Neuron (in vitro differentiated cells): ENCODE measurements around the gene PRKN.
"Not testable (repeated sequence)": the region's sequence is repeated elsewhere in the genome, so short reads cannot be mapped to it uniquely, and the experiment has no call there.

Experiments
- H2AFZ ChIP-seq: one replicate; pipeline ENCODE4 v1.6.1; 2013; ENCODE audit warnings: low read depth, mild to moderate bottlenecking, inconsistent platforms, low read length, moderate library complexity
- H3K27me3 ChIP-seq: one replicate; pipeline ENCODE4 v1.6.1; 2013; ENCODE audit warnings: low read length; ENCODE audit not compliant: insufficient read depth
- H3K36me3 ChIP-seq: one replicate; pipeline ENCODE4 v1.6.1; 2013; ENCODE audit warnings: low read length; ENCODE audit not compliant: insufficient read depth
- H3K4me1 ChIP-seq: one replicate; pipeline ENCODE4 v1.6.1; 2013; ENCODE audit warnings: low read length; ENCODE audit not compliant: insufficient read depth
- H3K4me3 ChIP-seq: 2 replicates; pipeline ENCODE4 v1.5.1; 2013; ENCODE audit warnings: mild to moderate bottlenecking, low read length, moderate library complexity
- H3K9me3 ChIP-seq: one replicate; pipeline ENCODE4 v1.6.1; 2013; ENCODE audit warnings: low read length

PRKN gene

GRCh38 chr6:162683135-162683534, 44.4 kb downstream of the PRKN start:
- H2AFZ ChIP-seq: no peak overlapping the region
- H3K9me3 ChIP-seq: no peaks in the 10 kb centered on the region
- no peaks in the 10 kb centered on the region for H3K27me3 ChIP-seq
- peaks cover 3% of the 10 kb centered on the region for H3K4me1 ChIP-seq
- no peaks in the 10 kb centered on the region for H3K36me3 ChIP-seq
- H3K4me3 ChIP-seq: no peak overlapping the region

- H3K4me1 ChIP-seq: peaks cover 3% of the 10 kb centered on the region
- H3K9me3 ChIP-seq: no peaks in the 10 kb centered on the region
- H2AFZ ChIP-seq: no peak overlapping the region
- no peak overlapping the region for H3K4me3 ChIP-seq
- no peaks in the 10 kb centered on the region for H3K27me3 ChIP-seq
- no peaks in the 10 kb centered on the region for H3K36me3 ChIP-seq
Measured at GRCh38 chr6:162681447-162681846, 46.1 kb downstream of the PRKN start.

- Histone ChIP-seq H3K4me1 (peaks cover 3% of the 10 kb centered on the region), H3K4me3 (no peak overlapping the region), H3K9me3 (no peaks in the 10 kb centered on the region), H3K36me3 (no peaks in the 10 kb centered on the region), H3K27me3 (no peaks in the 10 kb centered on the region), H2AFZ (no peak overlapping the region)
Measured at GRCh38 chr6:162680871-162681270, 46.7 kb downstream of the PRKN start.

GRCh38 chr6:162680367-162680766, 47.2 kb downstream of the PRKN start:
- Histone ChIP-seq H3K4me1 (peaks cover 3% of the 10 kb centered on the region), H3K9me3 (no peaks in the 10 kb centered on the region), H2AFZ (no peak overlapping the region), H3K36me3 (no peaks in the 10 kb centered on the region), H3K27me3 (no peaks in the 10 kb centered on the region), H3K4me3 (no peak overlapping the region)

GRCh38 chr6:162679681-162680080, 47.9 kb downstream of the PRKN start:
- H2AFZ ChIP-seq: no peak overlapping the region
- no peaks in the 10 kb centered on the region for H3K27me3 ChIP-seq
- peaks cover 3% of the 10 kb centered on the region for H3K4me1 ChIP-seq
- H3K36me3 ChIP-seq: no peaks in the 10 kb centered on the region
- no peak overlapping the region for H3K4me3 ChIP-seq
- H3K9me3 ChIP-seq: no peaks in the 10 kb centered on the region

- not testable (repeated sequence) for H3K9me3 ChIP-seq, H3K4me3 ChIP-seq, H3K4me1 ChIP-seq, H3K36me3 ChIP-seq, H2AFZ ChIP-seq, H3K27me3 ChIP-seq
Measured at GRCh38 chr6:162678896-162679295, 48.7 kb downstream of the PRKN start.

GRCh38 chr6:162675503-162675902, 52.1 kb downstream of the PRKN start:
- Histone ChIP-seq H3K4me1 (peaks cover 8% of the 10 kb centered on the region), H2AFZ (no peak overlapping the region), H3K9me3 (no peaks in the 10 kb centered on the region), H3K27me3 (no peaks in the 10 kb centered on the region), H3K4me3 (no peak overlapping the region), H3K36me3 (no peaks in the 10 kb centered on the region)

- Histone ChIP-seq H3K4me1 (peaks cover 15% of the 10 kb centered on the region), H3K4me3 (no peak overlapping the region), H3K9me3 (no peaks in the 10 kb centered on the region), H2AFZ (no peak overlapping the region), H3K27me3 (no peaks in the 10 kb centered on the region), H3K36me3 (no peaks in the 10 kb centered on the region)
Measured at GRCh38 chr6:162674452-162674851, 53.1 kb downstream of the PRKN start.

- no peaks in the 10 kb centered on the region for H3K9me3 ChIP-seq
- no peak overlapping the region for H3K4me3 ChIP-seq
- no peak overlapping the region for H2AFZ ChIP-seq
- no peaks in the 10 kb centered on the region for H3K36me3 ChIP-seq
- H3K4me1 ChIP-seq: peaks cover 17% of the 10 kb centered on the region
- no peaks in the 10 kb centered on the region for H3K27me3 ChIP-seq
Measured at GRCh38 chr6:162671580-162672165, 55.9 kb downstream of the PRKN start.

GRCh38 chr6:162670345-162670744, 57.2 kb downstream of the PRKN start:
- H3K4me1 ChIP-seq: peaks cover 17% of the 10 kb centered on the region
- no peaks in the 10 kb centered on the region for H3K36me3 ChIP-seq
- H3K9me3 ChIP-seq: no peaks in the 10 kb centered on the region
- no peak overlapping the region for H2AFZ ChIP-seq
- no peak overlapping the region for H3K4me3 ChIP-seq
- H3K27me3 ChIP-seq: no peaks in the 10 kb centered on the region

- Histone ChIP-seq H2AFZ (no peak overlapping the region), H3K9me3 (peaks cover 4% of the 10 kb centered on the region), H3K36me3 (no peaks in the 10 kb centered on the region), H3K4me1 (peaks cover 17% of the 10 kb centered on the region), H3K4me3 (no peak overlapping the region), H3K27me3 (no peaks in the 10 kb centered on the region)
Measured at GRCh38 chr6:162666246-162666645, 61.3 kb downstream of the PRKN start.

- H3K9me3 ChIP-seq: no peaks in the 10 kb centered on the region
- H2AFZ ChIP-seq: no peak overlapping the region
- H3K36me3 ChIP-seq: no peaks in the 10 kb centered on the region
- no peaks in the 10 kb centered on the region for H3K27me3 ChIP-seq
- no peaks in the 10 kb centered on the region for H3K4me1 ChIP-seq
- H3K4me3 ChIP-seq: no peak overlapping the region
Measured at GRCh38 chr6:162653808-162654207, 73.8 kb downstream of the PRKN start.

GRCh38 chr6:162651505-162651904, 76.1 kb downstream of the PRKN start:
- no peaks in the 10 kb centered on the region for H3K4me1 ChIP-seq
- H3K27me3 ChIP-seq: no peaks in the 10 kb centered on the region
- H3K4me3 ChIP-seq: no peak overlapping the region
- H3K9me3 ChIP-seq: no peaks in the 10 kb centered on the region
- H2AFZ ChIP-seq: no peak overlapping the region
- H3K36me3 ChIP-seq: no peaks in the 10 kb centered on the region

GRCh38 chr6:162649271-162649670, 78.3 kb downstream of the PRKN start:
- Histone ChIP-seq H3K9me3 (no peaks in the 10 kb centered on the region), H3K27me3 (no peaks in the 10 kb centered on the region), H3K4me3 (no peak overlapping the region), H2AFZ (no peak overlapping the region), H3K4me1 (no peaks in the 10 kb centered on the region), H3K36me3 (no peaks in the 10 kb centered on the region)
